Measurements from ENCODE around the gene STUM. TPM values are rescaled to one million over a fixed set of nuclear protein-coding genes. Genes with fewer than 3 reads are reported as not detected.
A peak's percentile ranks its signal among the peaks of the same experiment; 100 is the strongest.

Gene STUM
- total RNA-seq, 1 experiment from 2014 or later, result not detected

DNA sequence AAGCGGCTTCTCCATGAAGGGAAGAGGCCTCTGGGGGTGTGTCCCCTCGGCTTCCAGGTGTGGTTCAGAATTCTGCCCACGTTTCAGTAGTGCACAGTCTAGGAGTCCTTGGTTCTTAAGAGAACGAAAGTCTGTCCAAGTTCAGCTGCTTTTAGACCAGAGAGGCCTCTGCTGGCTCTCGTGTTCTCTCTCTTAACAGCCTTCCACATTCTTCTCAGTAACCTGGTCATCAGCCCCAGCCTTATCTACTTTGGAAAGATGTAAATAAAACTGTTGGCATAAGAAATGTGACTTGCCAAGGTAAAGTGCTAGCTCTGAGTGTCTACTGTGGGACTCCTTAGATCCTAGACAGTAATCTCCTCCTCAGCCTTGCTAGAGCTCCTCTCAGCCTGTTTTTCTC, 15.3 kb upstream of the STUM start:
- DNase-seq (ENCODE audit: low read depth), result no peak

GRCh38 chr1:226534098-226534497, 14.5 kb upstream of the STUM start:
- no peak for DNase-seq (ENCODE audit: low read depth)

DNA sequence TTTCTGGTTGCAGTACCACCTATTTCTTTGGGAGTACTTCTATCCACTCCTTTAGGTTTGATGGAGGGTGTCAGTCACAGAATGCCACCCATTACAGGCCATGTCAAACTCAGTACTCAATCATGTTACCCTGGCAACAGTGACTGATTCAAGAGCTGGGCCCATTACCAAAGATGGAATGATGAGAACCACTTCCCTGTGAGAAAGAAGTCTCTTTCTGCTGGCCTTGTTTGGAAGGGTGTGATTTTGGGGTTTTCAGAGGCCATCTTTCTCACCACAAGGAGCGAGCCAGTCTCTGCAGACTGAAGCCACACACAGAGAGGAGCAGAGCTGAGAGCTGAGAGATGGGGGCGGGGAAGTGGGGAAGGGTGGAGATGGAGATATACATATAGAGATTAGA, 13.9 kb upstream of the STUM start:
- DNase-seq (ENCODE audit: low read depth), result no peak

DNA sequence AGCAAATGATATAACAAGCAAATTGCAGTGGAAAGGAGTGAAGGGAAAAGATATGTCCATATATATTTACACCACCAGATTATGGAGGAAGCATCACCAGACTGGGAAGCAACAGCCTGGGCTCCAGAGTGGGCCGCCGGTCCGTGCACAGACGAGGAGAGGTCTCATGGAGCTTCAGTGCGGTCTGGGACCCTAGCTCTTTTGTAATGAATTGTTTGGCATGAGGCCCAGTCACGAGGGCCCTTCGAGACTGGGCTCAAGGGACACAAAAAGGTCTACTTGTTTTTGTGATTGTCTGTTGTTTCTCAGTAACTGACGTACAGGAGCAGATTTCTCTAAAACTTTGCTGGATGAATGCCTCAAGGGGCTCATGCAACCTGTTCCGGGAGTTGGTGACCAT, 12.9 kb upstream of the STUM start:
- DNase-seq (ENCODE audit: low read depth), result no peak

- no peak for DNase-seq (ENCODE audit: low read depth)
Measured at GRCh38 chr1:226541231-226541630, 7.3 kb upstream of the STUM start.

DNA sequence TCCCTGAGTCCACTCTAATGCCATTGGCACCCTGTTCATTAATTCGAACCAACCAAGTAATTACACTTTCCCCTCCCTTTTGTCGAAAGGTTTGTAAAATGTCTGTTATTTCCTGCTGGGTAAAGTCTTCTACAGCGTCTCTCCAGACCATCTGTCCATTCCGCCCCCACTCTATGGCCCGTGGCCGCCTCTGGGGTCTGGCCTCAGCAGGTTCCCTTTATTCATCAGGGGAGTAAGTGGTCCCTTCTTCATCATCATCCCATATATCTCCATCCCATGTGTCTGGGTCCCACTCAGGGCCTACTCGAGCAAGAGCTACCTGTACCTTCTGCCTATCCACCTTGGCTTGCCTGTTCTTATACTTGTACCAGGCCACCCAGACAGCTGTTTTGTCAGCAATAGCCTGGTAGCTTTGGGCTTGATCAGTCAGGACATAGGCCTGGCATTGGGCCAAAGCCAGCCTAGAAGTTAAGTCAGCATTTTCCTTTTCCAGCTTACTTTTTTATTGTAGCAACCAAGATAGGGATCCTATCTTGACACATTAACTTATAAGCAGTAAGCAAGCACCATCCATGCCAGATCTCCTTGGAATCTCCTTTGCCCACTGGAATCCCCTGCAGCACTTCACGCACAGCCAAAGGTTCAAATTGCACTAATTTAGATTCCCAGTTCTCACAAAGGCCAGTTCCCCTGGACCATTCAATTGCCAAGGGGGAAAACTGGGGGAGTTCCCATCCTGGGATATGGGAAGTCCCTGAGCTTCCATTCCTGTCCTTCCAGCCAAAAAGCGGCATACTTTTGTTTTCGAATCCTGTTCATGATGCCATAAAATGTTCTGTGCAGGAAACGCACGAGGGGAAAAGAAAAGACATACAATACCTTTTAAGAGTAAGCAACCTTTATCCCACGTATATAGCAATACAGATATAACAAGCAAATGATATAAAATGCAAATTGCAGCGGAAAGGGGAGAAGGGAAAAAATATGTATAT, 6.6 kb upstream of the STUM start:
- DNase-seq (ENCODE audit: low read depth), result peak; percentile 25

DNA sequence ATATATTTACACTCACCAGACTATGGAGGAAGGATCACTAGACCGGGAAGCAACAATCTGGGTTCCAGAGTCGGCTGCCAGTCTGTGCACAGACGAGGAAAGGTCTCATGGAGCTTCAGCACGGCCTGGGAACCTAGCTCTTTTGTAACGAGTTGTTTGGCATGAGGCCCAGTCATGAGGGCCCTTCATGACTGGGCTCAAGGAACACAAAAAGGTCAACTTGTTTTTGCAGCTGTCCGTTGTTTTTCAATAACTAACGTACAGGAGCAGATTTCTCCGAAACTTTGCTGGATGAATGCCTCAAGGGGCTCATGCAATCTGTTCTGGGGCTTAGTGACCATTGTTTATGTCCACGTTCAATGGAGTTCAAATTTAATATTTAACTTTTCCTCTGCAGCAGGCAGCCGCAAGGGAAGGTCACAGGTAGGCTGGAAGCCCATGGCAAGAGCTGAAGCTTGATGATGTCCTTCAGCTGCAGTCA, 5.9 kb upstream of the STUM start:
- peak; percentile 63 for DNase-seq (ENCODE audit: low read depth)

- peak; percentile 41 for DNase-seq (ENCODE audit: low read depth)
Measured at GRCh38 chr1:226545836-226546596, 2.5 kb upstream of the STUM start.

- no peak for DNase-seq (ENCODE audit: low read depth)
Measured at GRCh38 chr1:226546926-226547325, 1.6 kb upstream of the STUM start.

DNA sequence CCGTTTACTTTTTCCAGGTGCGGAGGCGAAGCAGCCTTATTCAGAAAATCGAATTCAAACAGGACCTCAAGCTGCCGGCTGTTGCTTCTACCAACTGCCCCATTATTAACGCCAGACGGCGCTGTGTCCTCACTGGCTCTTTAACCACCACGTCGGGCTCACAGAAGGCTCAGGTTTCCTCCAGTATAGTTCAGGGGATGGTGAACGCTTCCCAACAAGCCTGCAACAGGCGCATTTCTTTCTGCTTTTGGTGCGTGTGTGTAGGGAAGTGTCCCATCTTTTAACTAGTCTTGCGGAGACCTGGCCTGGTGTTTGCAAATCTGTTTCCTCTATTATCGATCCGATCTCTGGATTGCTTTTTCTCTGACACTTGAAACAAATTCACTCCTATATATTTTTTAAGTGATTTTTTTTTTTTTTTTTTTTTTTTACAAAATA, 791 bp upstream of the STUM start:
- DNase-seq (ENCODE audit: low read depth), result peak; percentile 77

GRCh38 chr1:226549094-226549936, 751 bp downstream of the STUM start:
- no peak for DNase-seq (ENCODE audit: low read depth)

DNA sequence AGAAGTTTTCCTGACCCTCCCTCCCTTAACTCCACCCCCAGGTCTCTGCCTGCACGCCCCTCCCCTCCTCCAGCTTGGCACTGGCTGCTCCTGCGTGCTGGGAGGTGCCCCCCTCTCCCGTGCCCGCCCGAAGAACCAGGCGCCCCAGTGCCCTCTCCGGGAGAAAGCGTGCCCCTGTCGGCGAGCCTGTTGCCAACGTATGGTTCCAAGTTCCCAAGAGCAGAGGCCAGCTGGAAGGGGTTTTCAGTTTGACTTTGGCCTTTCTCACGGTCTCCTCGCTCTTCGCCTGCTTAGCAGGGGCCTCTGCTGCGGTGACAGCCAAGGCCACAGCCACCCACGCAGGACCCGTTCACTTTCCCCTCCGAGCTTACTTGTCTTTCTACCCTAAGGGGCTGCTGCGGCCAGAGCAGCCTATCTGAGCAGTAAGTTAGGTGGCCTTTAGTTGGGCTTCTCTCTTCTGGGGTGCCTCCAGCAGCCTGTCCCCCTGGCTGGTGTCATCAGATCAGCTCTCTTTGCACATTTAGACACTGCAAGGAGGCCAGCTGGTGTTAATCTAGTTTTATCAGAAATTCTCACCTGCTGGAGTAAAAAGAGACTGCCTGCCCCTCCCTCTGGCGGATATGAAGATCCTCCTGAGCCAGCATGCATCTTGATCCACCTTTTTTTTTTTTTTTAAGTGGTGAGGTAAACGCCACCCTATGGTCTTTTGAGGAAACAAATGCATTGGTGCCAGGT, 1.5 kb downstream of the STUM start:
- DNase-seq (ENCODE audit: low read depth), result no peak

- DNase-seq (ENCODE audit: low read depth), result no peak
Measured at GRCh38 chr1:226550672-226551041, 2.1 kb downstream of the STUM start.

GRCh38 chr1:226551299-226551698, 2.7 kb downstream of the STUM start:
- DNase-seq (ENCODE audit: low read depth), result no peak

GRCh38 chr1:226552061-226552460, 3.5 kb downstream of the STUM start:
- DNase-seq (ENCODE audit: low read depth), result no peak

- no peak for DNase-seq (ENCODE audit: low read depth)
Measured at GRCh38 chr1:226553266-226553923, 4.8 kb downstream of the STUM start.

DNA sequence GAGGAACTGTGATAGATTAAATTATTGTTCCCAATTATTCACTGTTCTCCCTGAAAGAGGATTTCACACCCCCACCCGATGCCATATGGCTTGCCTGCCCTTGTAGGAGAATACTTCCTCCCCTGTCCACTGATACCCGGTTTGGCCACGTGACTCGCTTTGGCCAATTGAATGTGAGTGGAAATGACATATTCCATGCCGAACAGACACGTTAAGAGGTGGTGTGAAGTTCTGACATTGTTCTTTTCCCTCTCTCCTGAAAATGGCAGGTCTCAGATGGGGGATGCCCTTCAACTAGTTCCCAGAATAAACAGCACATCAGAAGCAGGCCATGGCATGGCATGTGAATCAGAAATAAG, 5.3 kb downstream of the STUM start:
- DNase-seq (ENCODE audit: low read depth), result no peak

DNA sequence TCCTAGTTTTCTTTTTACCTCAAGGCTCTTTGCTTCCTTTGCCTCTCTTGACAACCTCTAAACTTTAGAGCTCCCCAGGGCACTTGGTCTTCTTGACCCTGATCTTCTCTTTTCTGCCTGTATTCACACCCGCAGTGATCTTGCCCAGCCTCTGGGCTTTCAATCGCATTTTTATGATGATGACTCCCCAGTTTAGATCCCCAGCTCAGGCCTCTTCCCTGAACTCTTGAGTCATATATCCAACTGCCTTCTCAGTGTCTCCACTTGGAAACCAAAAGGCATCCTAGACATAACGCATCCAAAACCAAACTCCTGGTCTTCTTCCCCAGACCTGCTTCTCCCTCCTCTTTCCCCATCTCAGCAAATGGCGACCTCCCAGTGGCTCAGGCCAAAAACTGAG, 6.5 kb downstream of the STUM start:
- no peak for DNase-seq (ENCODE audit: low read depth)

- DNase-seq (ENCODE audit: low read depth), result no peak
Measured at GRCh38 chr1:226557424-226557823, 8.9 kb downstream of the STUM start.

- no peak for DNase-seq (ENCODE audit: low read depth)
Measured at GRCh38 chr1:226558036-226558650, 9.6 kb downstream of the STUM start.

Measured in LHCN-M2 (cell line).